IPS DF 19.7 (cell line): ENCODE measurements around the gene C1orf35.

Source experiments
- DNase-seq: peaks from one replicate; pipeline ENCODE4 v3.0.0-alpha.2; 2013; ENCODE audit warnings: low read depth, low spot score

C1orf35 gene

GRCh38 chr1:228094432-228095016, 8.6 kb downstream of the C1orf35 start:
- no peak for DNase-seq

GRCh38 chr1:228093050-228093906, 9.8 kb downstream of the C1orf35 start:
- DNase-seq: no peak

DNA sequence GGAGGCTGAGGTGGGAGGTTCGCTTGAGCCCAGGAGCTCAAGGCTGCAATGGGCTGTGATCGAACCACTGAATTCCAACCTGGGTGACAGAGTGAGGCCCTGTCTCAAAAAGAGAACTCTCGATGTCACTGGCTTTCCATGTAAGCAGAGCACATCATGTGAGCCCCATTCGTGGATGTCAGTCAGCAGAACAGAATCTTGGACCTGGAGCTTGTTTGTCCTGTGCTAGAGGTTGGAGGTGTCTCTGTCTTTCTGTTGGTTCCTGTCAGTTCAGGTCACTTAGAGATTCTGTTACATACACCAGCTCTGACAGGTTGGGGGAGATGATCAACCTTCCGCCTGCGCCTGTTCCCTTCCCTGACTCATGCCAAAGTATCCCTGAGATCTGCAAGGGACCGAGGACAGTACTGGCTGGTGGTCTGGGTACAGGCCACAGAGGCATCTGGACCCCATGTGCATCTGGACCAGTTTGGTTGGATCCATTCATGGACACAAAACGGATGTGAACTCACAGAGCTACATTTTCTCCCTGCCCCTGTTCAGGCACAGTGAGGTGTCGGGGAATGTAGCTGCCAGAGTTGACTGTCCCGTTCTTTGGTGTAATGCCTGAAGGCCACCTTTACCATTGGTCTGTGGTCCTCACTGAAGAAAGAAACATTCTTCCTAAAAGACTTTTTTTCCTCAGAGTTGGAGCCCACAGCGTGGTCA, 10.6 kb downstream of the C1orf35 start:
- DNase-seq: no peak

DNA sequence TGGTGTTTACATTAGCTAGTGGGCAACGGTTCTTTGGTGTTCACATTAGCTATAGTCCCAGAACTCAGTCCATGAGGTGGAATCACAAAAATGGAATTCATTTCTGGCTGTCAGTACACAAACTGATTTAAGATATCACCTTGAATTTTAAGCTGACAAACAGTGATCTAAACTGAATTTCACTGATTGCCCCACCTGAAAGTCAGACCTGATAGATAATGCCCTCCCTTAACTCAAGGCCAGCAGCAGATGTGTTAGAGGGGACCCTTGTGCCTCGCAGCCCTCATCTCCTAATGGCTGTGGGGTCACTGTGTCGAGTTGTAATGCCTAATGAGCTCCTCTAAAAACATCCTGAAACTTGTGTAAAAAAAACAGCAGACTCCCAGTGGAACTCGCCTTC, 12.0 kb downstream of the C1orf35 start:
- DNase-seq: no peak

DNA sequence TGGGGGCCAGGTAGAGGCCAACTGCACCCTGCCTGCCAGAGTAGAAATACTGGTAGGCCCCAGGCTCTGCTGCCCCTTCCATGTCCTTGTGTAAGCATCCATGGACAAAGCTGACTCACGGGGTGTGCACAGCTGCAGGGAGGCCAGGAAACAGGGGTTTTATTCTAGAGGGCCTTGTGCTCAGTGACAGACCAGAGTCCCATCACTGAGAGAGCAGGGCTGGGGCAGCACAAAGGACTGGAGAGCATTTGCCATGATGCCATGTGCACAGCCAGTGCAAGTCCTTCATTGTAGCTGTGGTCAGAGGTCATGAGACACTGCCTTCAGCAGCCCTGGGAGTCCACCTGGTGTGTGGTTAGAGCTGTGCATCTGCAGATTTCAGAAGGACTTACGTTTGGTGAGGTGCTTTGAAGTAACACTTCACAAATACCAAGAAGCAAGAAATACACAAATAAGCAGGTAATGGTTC, 12.5 kb downstream of the C1orf35 start:
- DNase-seq: no peak

GRCh38 chr1:228089519-228090380, 13.4 kb downstream of the C1orf35 start:
- no peak for DNase-seq

- DNase-seq: no peak
These were observed 14.3 kb downstream of the C1orf35 start for GRCh38 chr1:228088586-228089498.

GRCh38 chr1:228087771-228088251, 15.3 kb downstream of the C1orf35 start:
- DNase-seq: no peak

GRCh38 chr1:228085287-228085951, 17.7 kb downstream of the C1orf35 start:
- DNase-seq: no peak

DNA sequence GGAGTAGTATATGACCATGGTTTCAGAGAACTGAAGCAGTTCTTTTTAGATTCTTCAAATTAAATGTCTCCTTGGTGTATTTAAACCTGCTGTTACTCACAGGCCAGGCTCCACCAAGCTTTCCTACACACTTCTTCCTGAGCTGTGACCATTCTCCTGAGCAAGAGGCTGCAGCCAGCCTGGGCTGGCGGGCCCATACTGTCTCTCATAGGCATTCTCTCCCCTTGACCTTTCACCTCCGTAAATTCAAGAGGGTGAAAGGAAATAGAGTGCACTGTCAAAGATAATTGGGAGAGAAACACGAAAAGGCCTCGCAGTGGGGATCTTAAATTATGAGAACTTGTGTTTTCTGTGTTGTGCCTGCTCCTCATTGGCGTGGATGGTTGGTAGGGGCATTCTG, 18.3 kb downstream of the C1orf35 start:
- no peak for DNase-seq

DNA sequence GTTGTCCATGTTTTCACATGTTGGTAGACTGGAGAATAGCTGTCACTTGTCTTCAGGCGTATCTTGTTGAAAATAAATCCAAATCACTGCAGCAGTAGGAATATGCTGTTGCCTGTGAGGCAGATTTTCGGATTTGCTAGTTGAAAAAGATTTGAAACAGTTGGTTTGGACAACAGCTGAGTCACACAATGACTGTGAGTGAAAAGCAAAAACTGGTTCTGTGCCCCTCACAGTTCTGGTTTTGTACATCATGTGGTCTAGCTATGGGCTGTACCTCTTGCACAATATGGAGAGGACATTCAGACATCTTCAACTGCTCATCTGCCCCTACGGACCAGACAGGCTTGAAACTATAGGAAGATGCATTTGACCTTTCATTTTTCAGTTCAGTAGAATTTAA, 18.8 kb downstream of the C1orf35 start:
- no peak for DNase-seq

DNA sequence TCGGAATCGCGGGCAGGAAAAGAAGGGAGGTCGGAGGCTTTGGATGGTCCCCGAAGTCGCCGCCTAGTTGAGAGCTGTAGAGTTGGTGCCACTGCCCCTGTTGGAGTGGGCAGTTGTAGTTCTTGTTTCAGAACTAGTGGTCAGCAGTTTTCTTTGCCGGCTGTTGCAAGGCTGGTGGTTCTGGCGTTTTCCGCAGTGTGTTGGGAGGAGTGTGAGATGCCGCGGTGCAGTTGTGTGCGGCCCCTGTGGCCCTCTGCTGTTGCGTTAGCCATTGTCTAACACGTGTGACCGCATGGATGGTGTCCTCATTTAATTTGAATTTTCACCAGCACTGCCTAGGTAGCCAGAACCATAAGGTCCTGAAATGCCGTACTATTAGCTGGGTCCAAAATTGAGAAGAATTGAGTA, 19.2 kb downstream of the C1orf35 start:
- no peak for DNase-seq

- no peak for DNase-seq
These were observed 19.9 kb downstream of the C1orf35 start for GRCh38 chr1:228082918-228083870.

GRCh38 chr1:228082214-228082917, 20.8 kb downstream of the C1orf35 start, which contains the start of gene ARF1:
Gene ARF1, plus strand, starts transcription at chr1:228082708. Its CDS starts 14,407 bp downstream, at chr1:228097115.
- DNase-seq: no peak

GRCh38 chr1:228081578-228082213, 21.4 kb downstream of the C1orf35 start:
- DNase-seq: no peak

DNA sequence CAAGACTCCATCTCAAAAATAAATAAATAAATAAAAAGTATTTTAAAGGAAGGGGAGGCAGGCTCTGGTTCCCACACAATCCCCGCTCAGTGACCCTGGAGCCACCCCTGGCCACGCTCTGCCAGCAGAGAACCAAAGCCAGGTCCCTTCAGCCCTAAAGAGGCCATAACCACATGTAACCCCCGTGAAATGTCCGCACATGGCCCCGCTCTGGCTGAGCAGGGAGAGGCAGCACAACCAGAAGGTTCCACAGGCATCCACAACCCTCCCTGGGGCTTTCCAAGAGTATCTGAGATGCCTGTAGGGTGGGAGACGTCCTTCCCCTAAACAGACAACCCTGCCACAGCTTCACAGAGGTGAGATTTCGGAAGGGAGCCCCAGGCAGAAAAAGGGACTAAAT, 22.0 kb downstream of the C1orf35 start:
- no peak for DNase-seq

DNA sequence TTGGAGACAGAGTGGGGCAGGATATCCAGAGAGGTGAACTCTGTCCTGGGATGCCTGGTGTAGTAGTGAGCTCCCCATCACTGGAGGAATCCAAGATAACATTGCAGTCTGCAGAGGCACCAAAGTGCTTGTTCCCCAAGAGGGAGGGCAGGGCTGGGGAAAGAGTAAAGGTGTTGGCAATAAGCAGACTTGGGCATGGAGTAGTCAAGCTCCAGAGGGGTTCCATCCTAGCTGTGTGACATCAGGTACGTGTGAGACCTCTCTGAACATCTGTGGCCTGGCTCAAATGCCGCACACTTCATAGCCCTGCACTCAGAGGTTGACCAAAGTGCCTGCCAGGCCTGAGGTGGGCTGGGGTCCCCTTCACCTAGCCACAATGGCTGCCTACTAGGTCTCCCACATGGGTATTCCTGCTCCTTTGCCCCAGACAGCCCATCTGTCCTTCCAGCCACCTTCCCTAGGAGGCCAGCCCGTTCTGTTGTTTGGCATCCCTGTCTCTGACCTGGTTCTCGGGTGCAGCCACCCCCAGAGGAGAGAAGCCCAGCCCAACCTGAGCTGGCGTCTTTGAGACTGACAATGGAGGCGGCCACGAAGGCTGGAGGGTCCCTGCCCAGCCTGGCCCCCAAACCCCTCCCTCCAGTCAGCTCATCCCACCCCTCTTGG, 23.4 kb downstream of the C1orf35 start:
- no peak for DNase-seq
